ENCODE data around the gene PSMB5.

DNA sequence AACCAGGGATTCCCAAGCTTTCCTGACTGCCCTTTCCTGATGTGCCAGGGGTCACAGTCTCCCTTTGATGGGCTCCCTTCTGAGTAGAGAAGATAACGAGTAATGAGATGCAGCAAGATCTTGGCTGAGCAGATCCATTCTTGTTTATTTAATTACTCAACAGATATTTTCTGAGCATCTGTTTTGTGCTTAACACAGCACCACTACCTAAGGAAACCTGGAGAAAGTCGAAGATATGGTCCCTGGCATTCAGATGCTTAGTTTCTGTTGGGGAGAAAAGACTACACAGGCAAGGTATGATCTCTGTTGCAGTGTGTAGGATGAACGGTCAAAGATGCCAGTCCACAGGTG, 56.2 kb downstream of the PSMB5 start:
- TF ChIP-seq, protein P1, sequence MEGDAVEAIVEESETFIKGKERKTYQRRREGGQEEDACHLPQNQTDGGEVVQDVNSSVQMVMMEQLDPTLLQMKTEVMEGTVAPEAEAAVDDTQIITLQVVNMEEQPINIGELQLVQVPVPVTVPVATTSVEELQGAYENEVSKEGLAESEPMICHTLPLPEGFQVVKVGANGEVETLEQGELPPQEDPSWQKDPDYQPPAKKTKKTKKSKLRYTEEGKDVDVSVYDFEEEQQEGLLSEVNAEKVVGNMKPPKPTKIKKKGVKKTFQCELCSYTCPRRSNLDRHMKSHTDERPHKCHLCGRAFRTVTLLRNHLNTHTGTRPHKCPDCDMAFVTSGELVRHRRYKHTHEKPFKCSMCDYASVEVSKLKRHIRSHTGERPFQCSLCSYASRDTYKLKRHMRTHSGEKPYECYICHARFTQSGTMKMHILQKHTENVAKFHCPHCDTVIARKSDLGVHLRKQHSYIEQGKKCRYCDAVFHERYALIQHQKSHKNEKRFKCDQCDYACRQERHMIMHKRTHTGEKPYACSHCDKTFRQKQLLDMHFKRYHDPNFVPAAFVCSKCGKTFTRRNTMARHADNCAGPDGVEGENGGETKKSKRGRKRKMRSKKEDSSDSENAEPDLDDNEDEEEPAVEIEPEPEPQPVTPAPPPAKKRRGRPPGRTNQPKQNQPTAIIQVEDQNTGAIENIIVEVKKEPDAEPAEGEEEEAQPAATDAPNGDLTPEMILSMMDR (IDR thresholded peaks at IDR 0.05; ENCODE audit: insufficient read depth, low read depth, low read length): no peak
- no peak for TF ChIP-seq EZH2 (IDR thresholded peaks at IDR 0.05; ENCODE audit: insufficient read depth, low read length)
